K562 (cell line): ENCODE results near the gene GRIK1. TPM values are rescaled to one million over a fixed set of nuclear protein-coding genes. Genes with fewer than 3 reads are reported as not detected.

Experiments
- HIVEP1 ChIP-seq: fragments of 250-450 bp; sonication (Bioruptor Pico); IDR thresholded peaks from 2 replicates; pipeline ENCODE4 v1.4.0; 2020; ENCODE audit warnings: mild to moderate bottlenecking
- HMBOX1 ChIP-seq: sonication (generic); IDR thresholded peaks from 2 replicates; pipeline ENCODE4 v1.6.1; 2016
- NFE2L1 ChIP-seq: fragments of 450-650 bp; IDR thresholded peaks from 2 replicates; pipeline ENCODE4 v1.6.1; 2016; ENCODE audit warnings: missing genetic modification characterization, low read depth, mild to moderate bottlenecking, missing compliant biosample characterization, moderate library complexity, borderline replicate concordance
- PHB ChIP-seq: fragments of 250-450 bp; sonication (Bioruptor Pico); IDR thresholded peaks from 2 replicates; pipeline ENCODE4 v1.5.0; 2021
- PHB2 ChIP-seq: fragments of 450-650 bp; IDR thresholded peaks from 2 replicates; pipeline ENCODE4 v1.6.1; 2017; ENCODE audit warnings: low read depth
- STAT6 ChIP-seq: sonication (generic); formaldehyde crosslinking; IDR thresholded peaks from 2 replicates; pipeline ENCODE4 v1.8.1; 2023; ENCODE audit warnings: mild to moderate bottlenecking, missing genetic modification reagents
- ZFP91 ChIP-seq: sonication (generic); formaldehyde crosslinking; IDR thresholded peaks from 2 replicates; pipeline ENCODE4 v1.8.0; 2022; ENCODE audit warnings: mild to moderate bottlenecking, missing genetic modification reagents
- ZNF354B ChIP-seq: fragments of 250-450 bp; sonication (Bioruptor Pico); IDR thresholded peaks from 2 replicates; pipeline ENCODE4 v1.4.0; 2020
- ZNF398 ChIP-seq: fragments of 250-450 bp; sonication (Bioruptor Pico); IDR thresholded peaks from 2 replicates; pipeline ENCODE4 v1.8.0; 2021; ENCODE audit warnings: moderate library complexity, mild to moderate bottlenecking, inconsistent platforms
- polyA plus RNA-seq, 8 experiments: library from polyadenylated mRNA; depleted of rRNA in 4 of 8; stranded (reverse) in 5 of 8; unstranded in 3 of 8; fragments of >200 nt; fragmentation: Nextera tagmentation in 2 of 8; fragmentation: Illumina TruSeq in 1 of 8; extraction: Ambion mirVana in 2 of 8; extraction: Trizol in 1 of 8; gene quantifications; 2 replicates each; pipeline versions ENCODE4 v1.2.1 to v1.2.3, GENCODE V29; 2011 to 2014; ENCODE audit warnings: inconsistent platforms in 1 of 8, missing spikeins in 1 of 8
- total RNA-seq, 7 experiments: library from RNA; depleted of rRNA in 6 of 7; stranded (reverse); fragments of >200 nt in 6 of 7; fragmentation: Illumina TruSeq in 2 of 7; extraction: Trizol in 2 of 7; gene quantifications; 2 replicates each; pipeline versions ENCODE4 v1.2.1 to v1.2.3, GENCODE V29; 2011 to 2021; ENCODE audit warnings: low replicate concordance in 1 of 7
- TF ChIP-seq, protein P1 (sequence below): sonication (generic); formaldehyde crosslinking; IDR thresholded peaks from 2 replicates; pipeline ENCODE4 v1.8.0; 2023; ENCODE audit warnings: missing genetic modification reagents, mild to moderate bottlenecking, borderline replicate concordance

GRIK1 gene
- total and polyA plus RNA-seq, 9 of the 15 experiments (the other 6 are each of a cell fraction or from before 2014, with no cell fraction given): 0.17 to 2.8 (median 0.53) TPM

- TF ChIP-seq STAT6 (no peak), HIVEP1 (CRISPR knock-in tag) (no peak), ZFP91 (no peak), NFE2L1 (no peak), PHB2 (no peak), PHB (CRISPR knock-in tag) (no peak), HMBOX1 (no peak), ZNF398 (no peak), ZNF354B (CRISPR knock-in tag) (no peak)
- TF ChIP-seq, protein P1, sequence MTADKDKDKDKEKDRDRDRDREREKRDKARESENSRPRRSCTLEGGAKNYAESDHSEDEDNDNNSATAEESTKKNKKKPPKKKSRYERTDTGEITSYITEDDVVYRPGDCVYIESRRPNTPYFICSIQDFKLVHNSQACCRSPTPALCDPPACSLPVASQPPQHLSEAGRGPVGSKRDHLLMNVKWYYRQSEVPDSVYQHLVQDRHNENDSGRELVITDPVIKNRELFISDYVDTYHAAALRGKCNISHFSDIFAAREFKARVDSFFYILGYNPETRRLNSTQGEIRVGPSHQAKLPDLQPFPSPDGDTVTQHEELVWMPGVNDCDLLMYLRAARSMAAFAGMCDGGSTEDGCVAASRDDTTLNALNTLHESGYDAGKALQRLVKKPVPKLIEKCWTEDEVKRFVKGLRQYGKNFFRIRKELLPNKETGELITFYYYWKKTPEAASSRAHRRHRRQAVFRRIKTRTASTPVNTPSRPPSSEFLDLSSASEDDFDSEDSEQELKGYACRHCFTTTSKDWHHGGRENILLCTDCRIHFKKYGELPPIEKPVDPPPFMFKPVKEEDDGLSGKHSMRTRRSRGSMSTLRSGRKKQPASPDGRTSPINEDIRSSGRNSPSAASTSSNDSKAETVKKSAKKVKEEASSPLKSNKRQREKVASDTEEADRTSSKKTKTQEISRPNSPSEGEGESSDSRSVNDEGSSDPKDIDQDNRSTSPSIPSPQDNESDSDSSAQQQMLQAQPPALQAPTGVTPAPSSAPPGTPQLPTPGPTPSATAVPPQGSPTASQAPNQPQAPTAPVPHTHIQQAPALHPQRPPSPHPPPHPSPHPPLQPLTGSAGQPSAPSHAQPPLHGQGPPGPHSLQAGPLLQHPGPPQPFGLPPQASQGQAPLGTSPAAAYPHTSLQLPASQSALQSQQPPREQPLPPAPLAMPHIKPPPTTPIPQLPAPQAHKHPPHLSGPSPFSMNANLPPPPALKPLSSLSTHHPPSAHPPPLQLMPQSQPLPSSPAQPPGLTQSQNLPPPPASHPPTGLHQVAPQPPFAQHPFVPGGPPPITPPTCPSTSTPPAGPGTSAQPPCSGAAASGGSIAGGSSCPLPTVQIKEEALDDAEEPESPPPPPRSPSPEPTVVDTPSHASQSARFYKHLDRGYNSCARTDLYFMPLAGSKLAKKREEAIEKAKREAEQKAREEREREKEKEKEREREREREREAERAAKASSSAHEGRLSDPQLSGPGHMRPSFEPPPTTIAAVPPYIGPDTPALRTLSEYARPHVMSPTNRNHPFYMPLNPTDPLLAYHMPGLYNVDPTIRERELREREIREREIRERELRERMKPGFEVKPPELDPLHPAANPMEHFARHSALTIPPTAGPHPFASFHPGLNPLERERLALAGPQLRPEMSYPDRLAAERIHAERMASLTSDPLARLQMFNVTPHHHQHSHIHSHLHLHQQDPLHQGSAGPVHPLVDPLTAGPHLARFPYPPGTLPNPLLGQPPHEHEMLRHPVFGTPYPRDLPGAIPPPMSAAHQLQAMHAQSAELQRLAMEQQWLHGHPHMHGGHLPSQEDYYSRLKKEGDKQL (CRISPR knock-in tag): no peak
Observed at GRCh38 chr21:29857150-29857549, 82.6 kb downstream of the GRIK1 start (continued).
